Colonic mucosa (tissue), 4 donors: ENCODE measurements around the gene RIT1. TPM values are rescaled to one million over a fixed set of nuclear protein-coding genes. Genes with fewer than 3 reads are reported as not detected.
A peak's percentile ranks its signal among the peaks of the same experiment; 100 is the strongest.

ENCODE experiments used
- DNase-seq: peaks from one replicate; pipeline ENCODE4 v3.0.0-alpha.2; 2020
- H3K27ac ChIP-seq: fragments of 200-600 bp; one replicate; pipeline ENCODE4 v1.8.0; 2021
- H3K27me3 ChIP-seq: fragments of 200-600 bp; one replicate; pipeline ENCODE4 v1.8.0; 2021
- H3K36me3 ChIP-seq: fragments of 200-600 bp; one replicate; pipeline ENCODE4 v1.8.0; 2021
- H3K4me1 ChIP-seq: fragments of 200-600 bp; one replicate; pipeline ENCODE4 v1.8.0; 2021; ENCODE audit warnings: mild to moderate bottlenecking
- H3K4me3 ChIP-seq: fragments of 200-600 bp; one replicate; pipeline ENCODE4 v1.8.0; 2021
- H3K9ac ChIP-seq, 2 donors: one replicate each; pipeline ENCODE4 v1.7.0; 2013; ENCODE audit warnings: control low read depth in 2 of 2, low read depth in 2 of 2, low read length in 2 of 2
- H3K9me3 ChIP-seq: fragments of 200-600 bp; one replicate; pipeline ENCODE4 v1.8.0; 2021
- intact Hi-C: fragments of 100-400 bp; cut with DNase I; formaldehyde crosslinking; loops from one replicate; pipeline ENCODE4 v1.14.1; 2022
- total RNA-seq, 2 donors: library from RNA; stranded (reverse); fragmentation: NEBNext Ultra II Directional in 1 of 2; extraction: Animal tissue kit (Norgen Biotek cat#: 25700) in 1 of 2; gene quantifications; one replicate each; pipeline ENCODE4 v1.2.1, GENCODE V29; 2021
- TF ChIP-seq, protein P1 (sequence below): fragments of 200-600 bp; IDR thresholded peaks from one replicate; pipeline ENCODE4 v1.8.0; 2022; ENCODE audit warnings: antibody characterized with exemption, mild to moderate bottlenecking
- donor health status: healthy.
- donor health status: DM: no; HTN: no; CAD: no.
- donor health status: DM: no; HTN: no; CAD: no.

Gene RIT1
- total RNA-seq, 2 donors from 2014 or later = 14.6 to 51.7 TPM

DNA sequence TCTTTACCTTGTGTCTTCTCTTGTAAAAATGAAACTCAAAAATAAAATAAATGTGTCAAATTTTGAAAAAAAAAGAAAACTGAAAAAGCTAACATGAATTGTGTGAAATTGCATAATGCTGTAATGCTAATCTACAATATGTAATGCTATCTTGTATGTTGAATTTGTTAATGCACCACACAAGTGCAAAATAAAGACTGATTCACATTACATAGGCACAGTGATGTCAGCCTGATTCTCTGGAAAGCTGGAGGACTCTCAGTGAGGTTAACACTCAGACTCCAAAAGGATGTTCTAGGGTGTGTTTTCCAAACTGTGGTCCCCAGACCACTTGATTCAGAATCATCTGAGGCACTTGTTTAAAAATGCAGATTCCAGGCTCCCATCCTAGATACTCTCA is 26.2 kb downstream of the RIT1 start:
- H3K27me3 ChIP-seq = no peaks in the 10 kb centered on the region
- TF ChIP-seq, protein P1, sequence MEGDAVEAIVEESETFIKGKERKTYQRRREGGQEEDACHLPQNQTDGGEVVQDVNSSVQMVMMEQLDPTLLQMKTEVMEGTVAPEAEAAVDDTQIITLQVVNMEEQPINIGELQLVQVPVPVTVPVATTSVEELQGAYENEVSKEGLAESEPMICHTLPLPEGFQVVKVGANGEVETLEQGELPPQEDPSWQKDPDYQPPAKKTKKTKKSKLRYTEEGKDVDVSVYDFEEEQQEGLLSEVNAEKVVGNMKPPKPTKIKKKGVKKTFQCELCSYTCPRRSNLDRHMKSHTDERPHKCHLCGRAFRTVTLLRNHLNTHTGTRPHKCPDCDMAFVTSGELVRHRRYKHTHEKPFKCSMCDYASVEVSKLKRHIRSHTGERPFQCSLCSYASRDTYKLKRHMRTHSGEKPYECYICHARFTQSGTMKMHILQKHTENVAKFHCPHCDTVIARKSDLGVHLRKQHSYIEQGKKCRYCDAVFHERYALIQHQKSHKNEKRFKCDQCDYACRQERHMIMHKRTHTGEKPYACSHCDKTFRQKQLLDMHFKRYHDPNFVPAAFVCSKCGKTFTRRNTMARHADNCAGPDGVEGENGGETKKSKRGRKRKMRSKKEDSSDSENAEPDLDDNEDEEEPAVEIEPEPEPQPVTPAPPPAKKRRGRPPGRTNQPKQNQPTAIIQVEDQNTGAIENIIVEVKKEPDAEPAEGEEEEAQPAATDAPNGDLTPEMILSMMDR = no peak
- intact Hi-C loops = no loop called here
- H3K4me3 ChIP-seq = no peak overlapping the region
- H3K36me3 ChIP-seq = no peaks in the 10 kb centered on the region
- no peaks in the 10 kb centered on the region for H3K9me3 ChIP-seq
- no peaks in the 10 kb centered on the region for H3K4me1 ChIP-seq
- no peak for DNase-seq
- no peak overlapping the region for H3K9ac ChIP-seq
- no peak overlapping the region for H3K27ac ChIP-seq

DNA sequence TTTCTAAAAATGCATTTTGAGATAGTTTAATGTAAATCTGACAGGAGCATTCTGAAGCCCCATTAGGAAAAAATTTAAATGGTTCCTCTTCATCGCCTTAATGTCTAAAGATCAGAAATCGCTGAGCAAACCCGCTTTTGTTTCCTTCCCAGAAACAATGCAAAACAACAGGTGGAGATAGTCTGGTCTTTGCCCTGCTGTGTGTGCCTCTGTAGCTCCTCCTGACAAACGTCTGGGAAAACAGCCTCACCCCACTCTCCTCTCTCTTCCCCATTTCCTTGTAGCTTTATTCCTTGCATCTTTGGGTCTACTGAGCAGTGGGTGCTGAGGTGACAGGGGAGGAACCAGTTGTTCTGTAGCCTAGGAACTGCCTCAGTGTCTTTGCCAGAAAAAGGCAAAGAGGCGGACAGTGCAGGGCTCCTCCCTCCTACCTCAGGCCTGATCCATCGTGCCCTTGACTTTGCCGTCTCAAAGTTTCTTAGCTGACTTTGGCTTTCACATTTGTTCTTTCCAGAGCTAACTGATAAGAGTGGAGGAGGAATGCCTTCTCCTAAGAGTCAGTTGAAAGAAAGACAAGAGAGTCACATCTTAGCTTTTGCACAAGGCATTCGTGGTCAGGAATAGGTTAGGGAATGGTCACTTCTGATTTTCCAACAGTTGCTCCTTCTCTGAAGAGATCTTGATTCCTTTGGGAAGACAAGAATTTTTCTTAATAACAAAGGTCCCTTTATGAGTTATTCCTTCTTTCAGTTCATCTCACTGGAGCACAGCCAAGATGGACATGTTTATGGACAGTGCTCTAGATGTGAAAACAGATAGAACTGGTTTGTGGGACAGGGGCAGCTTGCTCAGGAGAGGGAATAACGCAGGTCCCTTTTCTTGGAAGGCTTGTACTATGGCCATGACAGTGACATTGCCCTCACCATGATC is 26.9 kb downstream of the RIT1 start:
- intact Hi-C loops = no loop called here
- H3K9me3 ChIP-seq = no peaks in the 10 kb centered on the region
- H3K36me3 ChIP-seq = no peaks in the 10 kb centered on the region
- no peak overlapping the region for H3K4me3 ChIP-seq
- TF ChIP-seq, protein P1 = no peak
- no peak overlapping the region for H3K9ac ChIP-seq
- no peaks in the 10 kb centered on the region for H3K27me3 ChIP-seq
- H3K4me1 ChIP-seq = no peaks in the 10 kb centered on the region
- peak; percentile 20 for DNase-seq
- H3K27ac ChIP-seq = peak overlapping the region; percentile 1

DNA sequence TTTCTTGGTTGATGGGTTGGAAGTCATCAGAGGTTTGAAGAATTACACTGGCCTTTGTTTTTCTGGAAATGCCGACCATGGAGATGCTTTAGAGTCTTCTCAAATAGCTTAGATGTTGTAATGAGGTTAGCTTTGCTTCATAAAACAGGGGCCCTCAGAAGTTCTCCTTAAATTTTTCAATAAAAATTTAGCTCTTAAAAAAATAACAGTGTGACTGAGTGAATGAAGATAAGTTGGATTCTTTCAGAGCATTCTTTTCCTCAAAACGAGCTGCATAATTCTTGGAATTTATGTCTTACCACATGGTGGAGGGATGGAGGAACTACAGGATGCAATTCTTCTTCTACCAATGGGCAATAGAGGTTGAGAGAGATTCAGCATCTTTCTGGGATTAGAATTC is 28.4 kb downstream of the RIT1 start:
- no peak overlapping the region for H3K27ac ChIP-seq

DNA sequence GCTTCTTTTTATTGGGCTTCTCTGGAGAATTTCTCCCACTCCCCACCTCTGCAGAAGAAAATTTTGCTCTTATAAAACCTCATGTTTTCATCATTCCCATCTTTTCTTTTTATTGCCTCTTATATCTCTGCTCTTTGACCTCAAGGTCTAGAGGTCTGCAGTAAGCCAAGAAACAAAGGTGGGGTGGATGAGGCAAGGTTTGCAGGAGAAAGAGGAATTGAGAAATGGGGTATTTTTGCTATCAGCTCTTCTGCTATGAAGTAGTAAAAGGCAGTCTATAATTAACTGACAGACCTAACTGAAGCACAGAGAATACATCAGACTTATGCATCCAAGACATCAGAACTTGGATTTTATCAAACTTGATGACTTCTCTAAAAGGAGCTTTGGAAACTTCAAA is 28.9 kb downstream of the RIT1 start:
- no peak for DNase-seq
- TF ChIP-seq, protein P1 = no peak
- H3K9ac ChIP-seq = no peak overlapping the region
- H3K27ac ChIP-seq = no peak overlapping the region
- intact Hi-C loops = no loop called here
- H3K9me3 ChIP-seq = no peaks in the 10 kb centered on the region
- no peaks in the 10 kb centered on the region for H3K4me1 ChIP-seq
- H3K36me3 ChIP-seq = no peaks in the 10 kb centered on the region
- H3K27me3 ChIP-seq = no peaks in the 10 kb centered on the region
- H3K4me3 ChIP-seq = no peak overlapping the region

More for the DNA sequence above, 28.4 kb downstream of the RIT1 start:
- Histone ChIP-seq H3K36me3 (no peaks in the 10 kb centered on the region), H3K4me1 (no peaks in the 10 kb centered on the region), H3K27me3 (no peaks in the 10 kb centered on the region), H3K4me3 (no peak overlapping the region), H3K9ac (no peak overlapping the region), H3K9me3 (no peaks in the 10 kb centered on the region)
- intact Hi-C loops = no loop called here
- TF ChIP-seq, protein P1 = no peak
- DNase-seq = no peak

DNA sequence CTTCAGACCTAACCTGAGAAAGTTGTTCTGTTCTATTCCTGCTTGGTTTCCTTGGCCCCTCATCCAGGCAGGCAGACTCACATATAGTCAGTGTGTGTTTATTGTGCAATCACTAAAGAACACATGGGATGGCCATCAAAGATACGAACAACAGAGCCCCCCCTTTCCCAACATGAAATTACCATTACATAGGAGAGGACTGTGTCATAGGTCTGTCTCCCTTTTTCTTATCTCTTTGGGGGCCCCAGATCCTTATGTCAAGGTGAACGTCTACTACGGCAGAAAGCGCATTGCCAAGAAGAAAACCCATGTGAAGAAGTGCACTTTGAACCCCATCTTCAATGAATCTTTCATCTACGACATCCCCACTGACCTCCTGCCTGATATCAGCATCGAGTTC is 30.2 kb downstream of the RIT1 start:
- no peak overlapping the region for H3K27ac ChIP-seq
- TF ChIP-seq, protein P1 = no peak

More for the DNA sequence above, 30.2 kb downstream of the RIT1 start:
- H3K9ac ChIP-seq = no peak overlapping the region
- no peak for DNase-seq
- H3K4me3 ChIP-seq = no peak overlapping the region
- H3K36me3 ChIP-seq = no peaks in the 10 kb centered on the region
- intact Hi-C loops = no loop called here
- H3K27me3 ChIP-seq = no peaks in the 10 kb centered on the region
- H3K4me1 ChIP-seq = no peaks in the 10 kb centered on the region
- no peaks in the 10 kb centered on the region for H3K9me3 ChIP-seq
